ENCODE results near the gene SLC25A42.
"Not testable (repeated sequence)": the region's sequence is repeated elsewhere in the genome, so short reads cannot be mapped to it uniquely, and the experiment has no call there.

The SLC25A42 gene

GRCh38 chr19:19105365-19106055, 41.7 kb downstream of the SLC25A42 start:
- no peak for DNase-seq (ENCODE audit: low read depth)

DNA sequence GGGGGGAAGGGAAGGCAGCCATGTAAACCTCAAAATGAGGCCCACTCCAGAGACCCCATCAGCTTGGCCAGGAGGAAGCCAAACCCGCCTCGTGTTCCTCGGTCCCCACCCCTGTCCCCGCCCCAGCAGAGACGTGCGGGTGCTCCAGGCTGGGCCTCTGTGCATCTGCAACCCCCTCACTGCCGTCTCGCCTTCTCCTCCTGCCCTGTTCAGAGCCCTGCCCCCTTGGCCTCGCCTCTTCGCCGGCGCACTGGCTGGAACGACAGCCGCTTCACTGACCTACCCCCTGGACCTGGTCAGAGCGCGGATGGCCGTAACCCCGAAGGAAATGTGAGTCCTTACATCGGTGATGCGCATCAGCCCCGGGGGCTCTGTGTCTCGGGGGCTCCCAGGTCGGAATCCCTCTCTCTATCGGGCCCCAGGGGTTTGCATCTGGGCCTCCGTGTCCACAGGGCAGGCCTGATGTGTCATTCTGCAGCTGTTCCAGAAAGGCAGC, 42.3 kb downstream of the SLC25A42 start:
- no peak for DNase-seq (ENCODE audit: low read depth)

DNA sequence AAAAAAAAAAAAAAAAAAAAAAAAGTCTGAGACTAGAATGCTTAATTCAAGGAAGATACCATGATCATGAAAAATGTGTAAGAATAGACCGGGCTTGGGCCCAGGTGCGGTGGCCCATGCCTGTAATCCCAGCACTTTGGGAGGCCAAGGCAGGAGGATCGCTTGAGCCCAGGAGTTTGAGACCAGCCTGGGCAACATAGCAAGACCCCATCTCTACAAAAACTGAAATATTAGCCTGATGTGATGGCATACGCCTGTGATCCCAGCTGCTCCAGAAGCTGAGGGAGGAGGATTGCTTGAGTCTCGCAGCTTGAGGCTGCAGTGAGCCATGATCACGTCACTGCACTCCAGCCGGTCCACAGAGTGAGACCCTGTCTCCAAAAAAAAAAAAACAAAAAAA, 43.1 kb downstream of the SLC25A42 start:
- not testable (repeated sequence) for DNase-seq (ENCODE audit: low read depth)

DNA sequence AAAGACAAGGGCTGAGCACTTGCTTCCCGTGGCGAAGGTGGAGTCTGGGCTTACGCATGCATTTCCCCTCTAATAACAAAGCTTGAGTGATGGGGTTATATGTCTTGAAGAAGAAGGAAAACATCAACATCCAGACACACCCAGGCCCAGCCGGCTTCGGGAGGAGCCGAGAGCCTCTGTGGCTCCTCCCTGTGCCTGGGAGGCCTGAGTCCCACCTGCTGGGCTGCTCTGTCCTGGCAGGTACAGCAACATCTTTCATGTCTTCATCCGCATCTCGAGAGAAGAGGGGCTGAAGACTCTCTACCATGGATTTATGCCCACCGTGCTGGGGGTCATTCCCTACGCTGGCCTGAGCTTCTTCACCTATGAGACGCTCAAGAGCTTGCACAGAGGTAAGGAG, 43.9 kb downstream of the SLC25A42 start:
- no peak for DNase-seq (ENCODE audit: low read depth)

GRCh38 chr19:19109601-19110000, 45.8 kb downstream of the SLC25A42 start:
- DNase-seq (ENCODE audit: low read depth): no peak

GRCh38 chr19:19110410-19111135, 46.8 kb downstream of the SLC25A42 start:
- DNase-seq (ENCODE audit: low read depth): no peak

GRCh38 chr19:19111136-19111835, 47.5 kb downstream of the SLC25A42 start:
- DNase-seq (ENCODE audit: low read depth): no peak

GRCh38 chr19:19111967-19112580, 48.3 kb downstream of the SLC25A42 start:
- no peak for DNase-seq (ENCODE audit: low read depth)

GRCh38 chr19:19113040-19113626, 49.3 kb downstream of the SLC25A42 start:
- no peak for DNase-seq (ENCODE audit: low read depth)

- no peak for DNase-seq (ENCODE audit: low read depth)
Observed at GRCh38 chr19:19115954-19116353, 52.2 kb downstream of the SLC25A42 start.

DNA sequence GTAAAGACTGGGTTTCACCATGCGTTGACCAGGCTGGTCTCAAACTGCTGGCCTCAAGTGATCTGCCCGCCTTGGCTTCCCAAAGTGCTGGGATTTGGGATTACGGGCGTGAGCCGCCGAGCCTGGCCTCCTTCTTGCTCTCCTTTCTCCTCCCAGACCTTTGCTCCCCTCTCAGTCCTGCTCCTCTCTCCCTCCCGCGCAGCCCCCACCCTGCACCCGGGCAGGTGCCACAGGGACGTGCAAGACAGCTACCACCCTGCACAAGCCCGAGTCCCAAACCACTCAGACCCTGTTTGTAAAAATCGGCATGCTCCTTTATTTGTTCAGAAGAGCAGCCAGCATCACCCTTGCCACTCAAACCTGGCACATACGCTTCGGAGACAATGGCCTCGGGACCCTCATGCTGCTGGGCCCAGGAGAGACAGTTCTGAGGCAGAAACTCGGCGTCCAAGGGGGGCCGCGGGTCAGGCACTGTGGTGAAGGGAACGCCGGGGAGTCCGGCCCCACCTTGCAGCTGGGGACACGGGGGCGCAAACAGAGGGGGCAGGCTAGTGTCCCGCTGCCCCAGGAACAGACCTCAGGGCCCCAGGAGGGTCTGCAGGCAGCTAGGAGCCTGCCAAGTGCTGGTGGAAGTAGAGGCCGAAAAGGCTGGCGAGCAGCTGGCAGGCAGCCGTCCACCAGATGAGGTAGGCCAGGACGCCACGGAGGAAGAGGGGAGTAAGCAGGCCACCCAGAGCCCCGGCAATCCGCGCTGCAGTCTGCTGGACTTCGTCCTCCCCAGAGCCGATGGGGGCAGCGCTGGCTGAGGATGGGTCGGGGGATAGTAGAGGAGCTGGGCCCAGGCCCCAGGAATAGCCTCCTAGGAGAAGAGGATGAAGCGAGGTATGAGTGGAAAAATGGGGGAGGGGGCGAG, 55.8 kb downstream of the SLC25A42 start:
- no peak for DNase-seq (ENCODE audit: low read depth)

DNA sequence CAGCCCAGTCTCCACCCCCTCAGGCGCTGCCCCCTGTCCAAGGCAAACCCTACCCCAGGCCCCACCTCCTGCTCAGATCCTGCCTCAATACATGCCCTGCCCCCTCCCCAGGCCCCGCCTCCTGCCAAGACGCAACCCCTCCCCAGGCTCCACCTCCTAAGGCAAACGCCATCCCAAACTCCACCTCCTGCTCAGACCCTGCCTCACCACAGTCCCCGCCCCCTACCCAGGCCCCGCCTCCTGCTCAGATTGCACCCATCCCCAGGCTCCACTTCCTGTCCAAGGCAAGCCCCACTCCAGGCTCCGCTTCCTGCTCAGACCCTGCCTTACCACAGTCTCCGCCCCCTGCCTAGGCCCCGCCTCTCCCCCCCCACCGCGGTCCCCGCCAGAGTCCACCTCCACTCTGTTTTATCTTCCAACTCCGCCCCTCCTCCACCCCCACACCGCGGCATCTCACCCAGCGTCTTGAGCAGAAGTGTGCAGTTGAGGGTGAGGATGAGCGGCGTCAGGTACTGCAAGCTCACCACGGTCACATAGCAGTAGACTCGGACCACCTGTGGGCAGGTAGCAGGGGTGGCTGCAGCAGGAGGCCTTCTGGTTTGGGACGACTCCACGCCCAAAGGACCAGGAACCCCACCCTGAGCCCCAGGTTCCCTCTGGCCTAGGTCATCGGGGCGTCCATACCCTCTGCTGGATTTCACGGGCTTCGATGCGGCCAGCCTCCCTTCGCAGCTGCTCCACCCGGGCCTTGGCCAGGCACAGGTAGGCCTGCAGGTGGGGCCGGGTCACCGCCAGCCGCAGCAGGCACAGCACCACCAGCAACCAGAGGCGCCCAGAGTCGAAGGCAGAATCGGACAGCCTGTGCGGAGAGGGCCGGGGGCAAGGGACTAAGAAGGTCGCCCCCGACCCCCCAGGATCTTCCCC, 56.8 kb downstream of the SLC25A42 start:
- DNase-seq (ENCODE audit: low read depth): no peak

DNA sequence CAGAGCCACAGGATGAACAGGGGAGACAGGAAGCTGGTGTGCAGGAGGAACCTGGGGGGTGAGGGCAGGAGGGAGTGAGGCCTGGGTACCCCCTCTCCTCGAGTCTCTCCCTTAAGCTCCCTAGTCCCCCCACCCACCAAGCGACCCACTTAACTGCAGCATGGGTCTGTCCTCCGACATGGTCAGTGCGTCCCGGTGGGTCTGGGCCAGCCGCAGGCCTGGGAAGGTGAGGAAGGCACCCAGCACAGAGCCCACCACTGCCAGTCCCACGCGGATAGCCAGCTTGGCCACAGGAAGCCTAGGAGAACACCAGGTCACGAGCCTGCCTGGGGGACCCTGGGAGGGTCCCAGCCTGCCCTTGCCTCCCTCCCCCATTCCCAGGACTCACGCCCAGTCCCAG, 57.6 kb downstream of the SLC25A42 start:
- DNase-seq (ENCODE audit: low read depth): no peak

DNA sequence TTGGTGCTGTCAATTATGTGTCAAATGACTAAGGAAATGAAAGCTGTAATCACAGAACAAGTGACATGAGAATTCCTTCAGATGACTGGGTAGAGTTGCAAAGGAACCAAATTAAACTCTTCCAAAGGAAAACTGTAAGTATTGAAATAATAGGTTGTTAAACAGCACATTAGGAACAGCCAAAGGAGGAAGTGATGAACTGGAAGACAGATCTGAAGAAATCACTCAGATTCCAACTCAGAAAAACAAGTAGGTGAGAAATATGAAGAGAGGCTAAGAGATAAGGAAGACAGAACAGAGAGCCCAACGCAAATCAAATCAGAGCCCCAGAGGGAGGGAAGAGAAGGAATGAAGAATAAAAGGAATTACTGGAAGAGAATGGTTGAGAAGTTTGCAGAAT, 59.1 kb downstream of the SLC25A42 start:
- DNase-seq (ENCODE audit: low read depth): no peak

- no peak for DNase-seq (ENCODE audit: low read depth)
Observed at GRCh38 chr19:19123386-19123785, 59.6 kb downstream of the SLC25A42 start.

GRCh38 chr19:19126102-19126501, 62.3 kb downstream of the SLC25A42 start:
- no peak for DNase-seq (ENCODE audit: low read depth)

DNA sequence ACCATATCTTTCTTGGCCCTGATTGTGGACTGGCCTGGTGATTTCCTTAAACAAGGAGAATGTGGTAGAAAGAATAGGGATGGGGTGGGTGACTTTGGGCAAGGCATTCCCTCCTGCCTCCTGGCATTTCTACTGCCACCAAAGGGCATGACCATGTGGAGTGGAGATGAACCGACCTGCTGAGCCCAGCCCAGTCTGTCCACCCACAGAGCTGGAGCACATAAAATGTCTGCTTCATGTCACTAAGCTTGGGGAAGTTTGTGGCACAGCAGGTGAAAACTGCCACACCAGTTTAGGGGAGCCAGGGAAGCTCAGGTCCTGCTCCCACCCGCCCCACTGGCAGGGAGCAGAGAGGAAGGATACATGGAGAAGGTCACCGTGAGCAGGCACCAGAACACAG, 68.2 kb downstream of the SLC25A42 start:
- DNase-seq (ENCODE audit: low read depth): no peak

- no peak for DNase-seq (ENCODE audit: low read depth)
Observed at GRCh38 chr19:19132912-19133311, 69.1 kb downstream of the SLC25A42 start.

DNA sequence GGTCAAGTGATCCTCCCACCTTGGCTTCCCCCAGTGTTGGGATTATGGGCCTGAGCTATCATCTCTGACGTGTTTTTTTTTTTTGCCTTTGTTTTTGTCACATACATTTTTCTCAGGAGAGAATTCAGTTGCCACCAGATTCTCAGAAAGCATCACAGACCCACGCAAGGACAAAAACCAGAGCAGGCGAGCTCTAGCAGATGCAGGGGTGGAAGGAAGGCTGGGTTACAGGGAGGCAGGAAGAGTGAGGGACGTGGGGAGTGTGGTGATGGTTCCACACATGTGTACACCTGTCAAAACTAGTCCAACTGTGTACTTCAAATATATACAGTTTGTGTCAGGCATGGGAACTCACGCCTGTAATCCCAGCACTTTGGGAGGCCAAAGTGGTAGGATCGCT, 70.2 kb downstream of the SLC25A42 start:
- no peak for DNase-seq (ENCODE audit: low read depth)

- peak; percentile 21 for DNase-seq (ENCODE audit: low read depth)
Observed at GRCh38 chr19:19134687-19135158, 70.9 kb downstream of the SLC25A42 start.

All from stimulated activated CD8-positive, alpha-beta memory T cell treated with anti-CD3 and anti-CD28 coated beads, Interleukin-15, amount 100 ng/mL, for 24 hours (primary cell).